SK-N-SH treated with all-trans-retinoic acid at 6 μM for 48 hours (cell line): ENCODE data around the gene TMED10.
"Not testable (repeated sequence)": the region's sequence is repeated elsewhere in the genome, so short reads cannot be mapped to it uniquely, and the experiment has no call there.

ENCODE experiments used
- ATAC-seq: fragments of 200-7000 bp; cut with Tn5 transposase; 3 replicates; pipeline ENCODE4 v1.9.1; 2020; ENCODE audit warnings: mild to moderate bottlenecking, moderate library complexity
- ARNTL ChIP-seq: fragments of 450-650 bp; formaldehyde crosslinking; IDR thresholded peaks from 2 replicates; pipeline ENCODE4 v1.5.0; 2020; ENCODE audit warnings: low read depth, mild to moderate bottlenecking, moderate library complexity, borderline replicate concordance
- ESRRG ChIP-seq: fragments of 250-450 bp; sonication (Bioruptor Pico); IDR thresholded peaks from 2 replicates; pipeline ENCODE4 v1.6.1; 2021; ENCODE audit warnings: mild to moderate bottlenecking
- GLIS3 ChIP-seq: fragments of 250-450 bp; sonication (Bioruptor Pico); IDR thresholded peaks from 2 replicates; pipeline ENCODE4 v1.5.0; 2020; ENCODE audit warnings: mild to moderate bottlenecking, moderate library complexity
- ISL1 ChIP-seq: fragments of 250-450 bp; sonication (Bioruptor Pico); IDR thresholded peaks from 2 replicates; pipeline ENCODE4 v2.1.2; 2022; ENCODE audit warnings: mild to moderate bottlenecking, moderate library complexity
- OSR1 ChIP-seq: fragments of 250-450 bp; sonication (Bioruptor Pico); IDR thresholded peaks from 2 replicates; pipeline ENCODE4 v1.8.0; 2022; ENCODE audit warnings: moderate library complexity, mild to moderate bottlenecking, inconsistent platforms
- PPARA ChIP-seq: fragments of 250-450 bp; sonication (Bioruptor Pico); IDR thresholded peaks from 2 replicates; pipeline ENCODE4 v1.5.0; 2020; ENCODE audit warnings: mild to moderate bottlenecking, borderline replicate concordance
- RARB ChIP-seq: fragments of 250-450 bp; sonication (Bioruptor Pico); IDR thresholded peaks from 2 replicates; pipeline ENCODE4 v1.8.0; 2021; ENCODE audit warnings: mild to moderate bottlenecking, moderate library complexity
- TOX ChIP-seq: fragments of 250-450 bp; sonication (Bioruptor Pico); IDR thresholded peaks from 2 replicates; pipeline ENCODE4 v1.8.0; 2021; ENCODE audit warnings: mild to moderate bottlenecking, moderate library complexity, borderline replicate concordance
- ZC3H10 ChIP-seq: fragments of 250-450 bp; sonication (Bioruptor Pico); IDR thresholded peaks from 2 replicates; pipeline ENCODE4 v1.5.1; 2021; ENCODE audit warnings: mild to moderate bottlenecking, moderate library complexity
- ZFP3 ChIP-seq: fragments of 250-450 bp; sonication (Bioruptor Pico); IDR thresholded peaks from 2 replicates; pipeline ENCODE4 v1.5.0; 2020; ENCODE audit warnings: mild to moderate bottlenecking, moderate library complexity
- ZFP30 ChIP-seq: fragments of 450-650 bp; formaldehyde crosslinking; IDR thresholded peaks from 2 replicates; pipeline ENCODE4 v1.5.0; 2022; ENCODE audit warnings: mild to moderate bottlenecking, moderate library complexity
- ZNF565 ChIP-seq: fragments of 450-650 bp; formaldehyde crosslinking; conservative IDR thresholded peaks from 2 replicates; pipeline ENCODE4 v1.5.0; 2020; ENCODE audit warnings: low read depth, mild to moderate bottlenecking, moderate library complexity
- TF ChIP-seq, protein P1 (sequence below): fragments of 250-450 bp; sonication (Bioruptor Pico); IDR thresholded peaks from 2 replicates; pipeline ENCODE4 v1.5.1; 2021; ENCODE audit warnings: mild to moderate bottlenecking, moderate library complexity
- TF ChIP-seq, protein P2 (sequence below): fragments of 250-450 bp; sonication (Bioruptor Pico); IDR thresholded peaks from 2 replicates; pipeline ENCODE4 v1.8.0; 2021; ENCODE audit warnings: low read depth, mild to moderate bottlenecking, moderate library complexity, borderline replicate concordance
- TF ChIP-seq, protein P3 (sequence below): fragments of 250-450 bp; sonication (Bioruptor Pico); IDR thresholded peaks from 2 replicates; pipeline ENCODE4 v1.8.0; 2020; ENCODE audit warnings: mild to moderate bottlenecking, moderate library complexity, borderline replicate concordance
- TF ChIP-seq, protein P4 (sequence below): fragments of 250-450 bp; sonication (Bioruptor Pico); IDR thresholded peaks from 2 replicates; pipeline ENCODE4 v1.5.1; 2020; ENCODE audit warnings: low read depth, mild to moderate bottlenecking, moderate library complexity
- TF ChIP-seq, protein P5 (sequence below): fragments of 250-450 bp; sonication (Bioruptor Pico); IDR thresholded peaks from 2 replicates; pipeline ENCODE4 v1.5.0; 2020; ENCODE audit warnings: mild to moderate bottlenecking, moderate library complexity

Gene TMED10

DNA sequence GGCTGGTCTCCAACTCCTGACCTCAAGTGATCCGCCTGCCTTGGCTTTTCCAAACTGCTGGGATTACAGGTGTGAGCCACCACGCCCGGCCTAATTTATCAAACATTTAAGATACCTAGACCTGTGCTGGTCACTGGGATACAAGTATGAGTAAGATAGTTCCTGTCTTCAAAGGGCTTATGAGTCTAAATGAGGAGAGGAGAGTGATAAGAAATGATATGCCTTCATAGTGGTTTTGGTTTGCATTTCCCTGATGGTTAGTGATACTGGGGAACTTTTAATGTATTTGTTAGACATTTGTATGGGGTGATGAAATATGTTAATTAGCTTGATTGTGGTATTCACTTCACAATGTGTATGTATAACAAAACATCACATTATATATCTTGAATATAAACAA, 21.2 kb downstream of the TMED10 start:
- no peak for TF ChIP-seq ZFP3 (CRISPR knock-in tag)
- TF ChIP-seq, protein P1, sequence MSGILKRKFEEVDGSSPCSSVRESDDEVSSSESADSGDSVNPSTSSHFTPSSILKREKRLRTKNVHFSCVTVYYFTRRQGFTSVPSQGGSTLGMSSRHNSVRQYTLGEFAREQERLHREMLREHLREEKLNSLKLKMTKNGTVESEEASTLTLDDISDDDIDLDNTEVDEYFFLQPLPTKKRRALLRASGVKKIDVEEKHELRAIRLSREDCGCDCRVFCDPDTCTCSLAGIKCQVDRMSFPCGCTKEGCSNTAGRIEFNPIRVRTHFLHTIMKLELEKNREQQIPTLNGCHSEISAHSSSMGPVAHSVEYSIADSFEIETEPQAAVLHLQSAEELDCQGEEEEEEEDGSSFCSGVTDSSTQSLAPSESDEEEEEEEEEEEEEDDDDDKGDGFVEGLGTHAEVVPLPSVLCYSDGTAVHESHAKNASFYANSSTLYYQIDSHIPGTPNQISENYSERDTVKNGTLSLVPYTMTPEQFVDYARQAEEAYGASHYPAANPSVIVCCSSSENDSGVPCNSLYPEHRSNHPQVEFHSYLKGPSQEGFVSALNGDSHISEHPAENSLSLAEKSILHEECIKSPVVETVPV (CRISPR knock-in tag), result no peak
- no peak for TF ChIP-seq PPARA (CRISPR knock-in tag)
- TF ChIP-seq ZFP30 (CRISPR knock-in tag), result no peak
- TF ChIP-seq ZNF565 (CRISPR knock-in tag), result no peak
- TF ChIP-seq ARNTL (CRISPR knock-in tag), result no peak
- TF ChIP-seq, protein P2, sequence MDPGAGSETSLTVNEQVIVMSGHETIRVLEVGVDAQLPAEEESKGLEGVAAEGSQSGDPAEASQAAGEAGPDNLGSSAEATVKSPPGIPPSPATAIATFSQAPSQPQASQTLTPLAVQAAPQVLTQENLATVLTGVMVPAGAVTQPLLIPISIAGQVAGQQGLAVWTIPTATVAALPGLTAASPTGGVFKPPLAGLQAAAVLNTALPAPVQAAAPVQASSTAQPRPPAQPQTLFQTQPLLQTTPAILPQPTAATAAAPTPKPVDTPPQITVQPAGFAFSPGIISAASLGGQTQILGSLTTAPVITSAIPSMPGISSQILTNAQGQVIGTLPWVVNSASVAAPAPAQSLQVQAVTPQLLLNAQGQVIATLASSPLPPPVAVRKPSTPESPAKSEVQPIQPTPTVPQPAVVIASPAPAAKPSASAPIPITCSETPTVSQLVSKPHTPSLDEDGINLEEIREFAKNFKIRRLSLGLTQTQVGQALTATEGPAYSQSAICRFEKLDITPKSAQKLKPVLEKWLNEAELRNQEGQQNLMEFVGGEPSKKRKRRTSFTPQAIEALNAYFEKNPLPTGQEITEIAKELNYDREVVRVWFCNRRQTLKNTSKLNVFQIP, result no peak
- no peak for TF ChIP-seq TOX
- ATAC-seq, result no peak

DNA sequence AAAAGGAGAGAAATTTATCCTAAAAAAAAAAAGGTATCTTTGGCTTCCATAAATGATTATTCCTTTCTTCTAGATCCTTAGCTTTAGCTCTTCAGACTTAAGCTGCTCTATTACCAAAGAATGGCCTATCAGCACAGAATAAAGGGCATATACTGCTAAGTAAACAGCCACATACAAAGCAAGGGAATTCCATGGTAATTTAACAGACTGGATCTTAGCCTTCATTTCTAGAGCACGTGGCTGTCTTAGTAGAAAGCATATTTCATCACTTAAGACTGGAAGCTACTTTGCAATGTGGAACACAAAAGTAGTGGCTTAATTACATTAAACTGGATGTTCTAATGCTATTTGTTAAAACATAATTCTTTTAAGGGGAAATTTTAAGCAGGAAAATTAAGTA, 23.1 kb downstream of the TMED10 start:
- TF ChIP-seq OSR1 (CRISPR knock-in tag) (no peak), GLIS3 (CRISPR knock-in tag) (no peak), ISL1 (CRISPR knock-in tag) (no peak; the same call in 1 of the 2 replicates), ARNTL (CRISPR knock-in tag) (no peak), RARB (no peak)
- TF ChIP-seq, protein P3, sequence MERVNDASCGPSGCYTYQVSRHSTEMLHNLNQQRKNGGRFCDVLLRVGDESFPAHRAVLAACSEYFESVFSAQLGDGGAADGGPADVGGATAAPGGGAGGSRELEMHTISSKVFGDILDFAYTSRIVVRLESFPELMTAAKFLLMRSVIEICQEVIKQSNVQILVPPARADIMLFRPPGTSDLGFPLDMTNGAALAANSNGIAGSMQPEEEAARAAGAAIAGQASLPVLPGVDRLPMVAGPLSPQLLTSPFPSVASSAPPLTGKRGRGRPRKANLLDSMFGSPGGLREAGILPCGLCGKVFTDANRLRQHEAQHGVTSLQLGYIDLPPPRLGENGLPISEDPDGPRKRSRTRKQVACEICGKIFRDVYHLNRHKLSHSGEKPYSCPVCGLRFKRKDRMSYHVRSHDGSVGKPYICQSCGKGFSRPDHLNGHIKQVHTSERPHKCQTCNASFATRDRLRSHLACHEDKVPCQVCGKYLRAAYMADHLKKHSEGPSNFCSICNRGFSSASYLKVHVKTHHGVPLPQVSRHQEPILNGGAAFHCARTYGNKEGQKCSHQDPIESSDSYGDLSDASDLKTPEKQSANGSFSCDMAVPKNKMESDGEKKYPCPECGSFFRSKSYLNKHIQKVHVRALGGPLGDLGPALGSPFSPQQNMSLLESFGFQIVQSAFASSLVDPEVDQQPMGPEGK, result no peak
- TF ChIP-seq, protein P4, sequence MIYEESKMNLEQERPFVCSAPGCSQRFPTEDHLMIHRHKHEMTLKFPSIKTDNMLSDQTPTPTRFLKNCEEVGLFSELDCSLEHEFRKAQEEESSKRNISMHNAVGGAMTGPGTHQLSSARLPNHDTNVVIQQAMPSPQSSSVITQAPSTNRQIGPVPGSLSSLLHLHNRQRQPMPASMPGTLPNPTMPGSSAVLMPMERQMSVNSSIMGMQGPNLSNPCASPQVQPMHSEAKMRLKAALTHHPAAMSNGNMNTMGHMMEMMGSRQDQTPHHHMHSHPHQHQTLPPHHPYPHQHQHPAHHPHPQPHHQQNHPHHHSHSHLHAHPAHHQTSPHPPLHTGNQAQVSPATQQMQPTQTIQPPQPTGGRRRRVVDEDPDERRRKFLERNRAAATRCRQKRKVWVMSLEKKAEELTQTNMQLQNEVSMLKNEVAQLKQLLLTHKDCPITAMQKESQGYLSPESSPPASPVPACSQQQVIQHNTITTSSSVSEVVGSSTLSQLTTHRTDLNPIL, result no peak
- TF ChIP-seq, all 23 proteins: peak for 0
- no peak for ATAC-seq

DNA sequence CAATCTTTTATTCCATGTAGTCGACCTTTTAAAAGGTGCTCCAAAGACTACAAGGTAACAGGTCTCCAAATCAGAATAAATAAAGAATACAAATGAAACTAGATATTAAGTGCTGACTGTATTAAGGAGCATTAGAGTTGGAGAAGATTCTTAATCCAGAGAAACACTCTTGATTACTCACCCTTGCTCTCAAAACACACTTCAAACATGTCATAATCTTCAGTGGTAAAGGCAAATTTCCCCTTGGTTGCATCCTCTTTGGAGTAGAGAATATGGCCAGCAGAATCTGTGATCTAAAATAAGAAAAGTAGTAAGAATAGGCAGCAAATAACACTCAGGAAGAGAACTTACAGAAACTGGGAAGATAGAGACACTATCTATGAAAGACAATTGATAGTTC, 24.6 kb downstream of the TMED10 start:
- ATAC-seq, result no peak
- TF ChIP-seq ESRRG (CRISPR knock-in tag), result no peak
- TF ChIP-seq ZNF565 (CRISPR knock-in tag), result no peak
- no peak for TF ChIP-seq OSR1 (CRISPR knock-in tag)
- TF ChIP-seq, protein P1 (CRISPR knock-in tag), result no peak
- no peak for TF ChIP-seq ISL1 (CRISPR knock-in tag)
- TF ChIP-seq, protein P5, sequence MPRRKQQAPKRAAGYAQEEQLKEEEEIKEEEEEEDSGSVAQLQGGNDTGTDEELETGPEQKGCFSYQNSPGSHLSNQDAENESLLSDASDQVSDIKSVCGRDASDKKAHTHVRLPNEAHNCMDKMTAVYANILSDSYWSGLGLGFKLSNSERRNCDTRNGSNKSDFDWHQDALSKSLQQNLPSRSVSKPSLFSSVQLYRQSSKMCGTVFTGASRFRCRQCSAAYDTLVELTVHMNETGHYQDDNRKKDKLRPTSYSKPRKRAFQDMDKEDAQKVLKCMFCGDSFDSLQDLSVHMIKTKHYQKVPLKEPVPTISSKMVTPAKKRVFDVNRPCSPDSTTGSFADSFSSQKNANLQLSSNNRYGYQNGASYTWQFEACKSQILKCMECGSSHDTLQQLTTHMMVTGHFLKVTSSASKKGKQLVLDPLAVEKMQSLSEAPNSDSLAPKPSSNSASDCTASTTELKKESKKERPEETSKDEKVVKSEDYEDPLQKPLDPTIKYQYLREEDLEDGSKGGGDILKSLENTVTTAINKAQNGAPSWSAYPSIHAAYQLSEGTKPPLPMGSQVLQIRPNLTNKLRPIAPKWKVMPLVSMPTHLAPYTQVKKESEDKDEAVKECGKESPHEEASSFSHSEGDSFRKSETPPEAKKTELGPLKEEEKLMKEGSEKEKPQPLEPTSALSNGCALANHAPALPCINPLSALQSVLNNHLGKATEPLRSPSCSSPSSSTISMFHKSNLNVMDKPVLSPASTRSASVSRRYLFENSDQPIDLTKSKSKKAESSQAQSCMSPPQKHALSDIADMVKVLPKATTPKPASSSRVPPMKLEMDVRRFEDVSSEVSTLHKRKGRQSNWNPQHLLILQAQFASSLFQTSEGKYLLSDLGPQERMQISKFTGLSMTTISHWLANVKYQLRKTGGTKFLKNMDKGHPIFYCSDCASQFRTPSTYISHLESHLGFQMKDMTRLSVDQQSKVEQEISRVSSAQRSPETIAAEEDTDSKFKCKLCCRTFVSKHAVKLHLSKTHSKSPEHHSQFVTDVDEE, result no peak
- no peak for TF ChIP-seq ZC3H10 (CRISPR knock-in tag)

DNA sequence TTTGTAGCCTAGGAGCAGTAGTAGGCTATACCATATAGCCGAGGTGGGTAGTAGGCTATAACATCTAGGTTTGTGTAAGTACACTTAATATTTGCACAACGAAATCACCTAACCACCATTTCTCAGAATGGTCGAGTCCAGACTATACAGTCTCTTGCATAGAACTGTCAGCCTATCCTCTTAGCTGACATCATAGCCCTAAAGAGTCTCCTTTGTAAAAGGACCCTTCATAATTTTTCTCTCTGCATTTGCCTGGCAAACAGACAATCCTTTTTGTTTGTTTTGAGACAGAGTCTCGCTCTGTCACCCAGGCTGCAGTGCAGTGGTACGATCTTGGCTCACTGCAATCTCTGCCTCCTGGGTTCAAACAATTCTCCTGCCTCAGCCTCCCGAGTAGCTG, 25.8 kb downstream of the TMED10 start:
- not testable (repeated sequence) for ATAC-seq
